Measurements from ENCODE around the gene CAV1.

Gene CAV1

DNA sequence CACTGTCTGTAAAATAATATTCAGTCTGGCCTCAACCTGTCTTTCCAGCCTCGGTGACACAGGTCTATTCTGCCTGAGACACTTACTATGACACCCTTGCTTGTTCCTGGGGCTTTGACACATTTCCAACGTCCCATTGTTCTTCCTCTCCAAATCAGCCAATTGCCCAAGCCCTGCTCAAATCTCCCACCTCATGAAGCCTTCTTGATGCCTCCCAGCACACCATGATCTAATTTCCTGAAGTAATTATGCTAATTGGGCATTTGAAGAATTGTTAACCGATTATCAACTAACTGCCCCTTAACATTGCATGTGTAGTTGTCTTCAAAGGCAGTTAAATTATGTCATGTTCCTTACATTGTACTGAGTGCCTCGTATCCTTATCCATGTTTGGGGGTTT lies 33.1 kb downstream of the CAV1 start:
- no peak for DNase-seq (ENCODE audit: low read depth, low spot score)

GRCh38 chr7:116560021-116560970 lies 35.5 kb downstream of the CAV1 start:
- no peak for DNase-seq (ENCODE audit: low read depth, low spot score)

- DNase-seq (ENCODE audit: low read depth, low spot score), result no peak
Measured at GRCh38 chr7:116561697-116562483, 37.1 kb downstream of the CAV1 start.

- no peak for DNase-seq (ENCODE audit: low read depth, low spot score)
Measured at GRCh38 chr7:116562529-116563121, 37.8 kb downstream of the CAV1 start.

- DNase-seq (ENCODE audit: low read depth, low spot score), result no peak
Measured at GRCh38 chr7:116565981-116566380, 41.1 kb downstream of the CAV1 start.

DNA sequence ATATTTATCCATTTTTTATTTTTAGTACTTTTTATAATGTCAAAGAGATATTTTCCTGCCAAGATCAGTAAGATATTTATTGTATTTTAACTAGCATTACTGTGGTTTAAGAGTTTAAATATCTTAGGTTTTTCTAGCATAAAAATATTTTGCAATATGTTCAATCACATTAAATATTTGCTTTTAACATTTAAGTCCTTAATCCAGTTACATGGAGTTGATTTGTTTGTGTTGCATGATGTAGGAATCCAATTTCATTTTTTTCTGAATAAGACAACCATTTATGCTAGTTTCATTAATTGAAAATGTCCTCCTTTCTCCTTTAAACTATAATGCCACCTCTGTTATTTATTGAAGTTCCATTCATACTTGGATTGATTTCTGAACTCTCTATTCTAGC lies 41.8 kb downstream of the CAV1 start:
- no peak for DNase-seq (ENCODE audit: low read depth, low spot score)

DNA sequence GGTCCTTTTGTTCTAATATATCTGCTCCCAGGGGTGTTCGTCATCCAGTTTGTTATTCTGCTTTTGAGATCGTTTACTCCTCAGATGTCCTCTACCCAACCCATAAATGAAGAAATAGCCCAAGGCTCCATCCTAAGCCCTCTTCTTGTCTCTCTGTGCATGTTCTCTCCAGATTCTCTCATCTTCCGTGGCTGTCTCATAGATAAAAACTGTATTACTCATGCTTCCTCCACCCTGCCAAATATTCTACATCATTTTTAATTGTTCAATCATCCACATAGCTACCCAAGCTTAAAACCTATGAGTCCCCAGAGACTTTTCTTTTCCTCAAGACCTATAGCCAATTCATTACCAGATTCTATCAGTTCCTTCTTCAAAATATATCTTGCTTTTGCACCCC lies 44.9 kb downstream of the CAV1 start:
- no peak for DNase-seq (ENCODE audit: low read depth, low spot score)

GRCh38 chr7:116570306-116570705 lies 45.5 kb downstream of the CAV1 start:
- DNase-seq (ENCODE audit: low read depth, low spot score), result no peak

- no peak for DNase-seq (ENCODE audit: low read depth, low spot score)
Measured at GRCh38 chr7:116571037-116571436, 46.2 kb downstream of the CAV1 start.

- no peak for DNase-seq (ENCODE audit: low read depth, low spot score)
Measured at GRCh38 chr7:116571552-116571951, 46.7 kb downstream of the CAV1 start.

DNA sequence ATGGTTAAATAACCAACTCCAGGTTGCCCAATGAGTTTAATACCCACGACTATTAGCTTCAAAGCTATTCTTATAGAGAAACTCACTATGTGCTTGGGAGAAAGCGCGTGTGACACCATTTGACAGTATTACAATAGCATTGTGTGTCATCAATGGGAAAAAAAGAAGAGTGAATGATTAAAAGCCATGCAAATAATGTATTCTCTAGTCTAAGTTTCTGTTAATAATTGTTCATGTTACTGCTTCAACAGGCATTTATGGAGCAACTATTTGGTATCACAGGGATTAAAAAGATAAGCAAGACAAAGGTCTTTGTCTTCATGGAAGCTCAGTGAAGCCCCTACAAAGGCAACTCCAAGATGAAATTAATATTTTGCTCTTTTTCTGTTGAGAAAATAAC lies 47.2 kb downstream of the CAV1 start:
- no peak for DNase-seq (ENCODE audit: low read depth, low spot score)

- DNase-seq (ENCODE audit: low read depth, low spot score), result no peak
Measured at GRCh38 chr7:116573541-116573940, 48.7 kb downstream of the CAV1 start.

GRCh38 chr7:116574025-116574822 lies 49.4 kb downstream of the CAV1 start:
- DNase-seq (ENCODE audit: low read depth, low spot score), result no peak

DNA sequence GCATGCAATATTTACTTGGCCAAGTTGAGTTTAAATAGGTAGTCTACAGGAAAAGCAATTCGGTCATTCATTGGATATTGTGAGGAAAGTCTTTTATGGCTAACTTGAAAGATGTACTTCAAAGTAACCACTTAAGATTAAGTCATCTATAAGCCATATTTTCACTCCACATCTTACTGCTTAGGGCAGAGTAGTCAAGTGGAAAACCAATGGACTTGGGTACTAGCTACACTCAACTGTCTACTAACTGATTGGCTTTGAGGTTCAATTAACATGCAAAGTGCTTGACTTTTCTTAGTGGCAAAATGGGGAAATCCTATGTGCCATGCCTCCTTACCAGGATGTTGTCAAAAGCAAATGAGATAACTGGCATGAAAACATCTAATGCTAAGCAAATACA lies 51.0 kb downstream of the CAV1 start:
- DNase-seq (ENCODE audit: low read depth, low spot score), result no peak

- DNase-seq (ENCODE audit: low read depth, low spot score), result no peak
Measured at GRCh38 chr7:116576350-116577319, 51.8 kb downstream of the CAV1 start.

- no peak for DNase-seq (ENCODE audit: low read depth, low spot score)
Measured at GRCh38 chr7:116577320-116577871, 52.6 kb downstream of the CAV1 start.

GRCh38 chr7:116578526-116578925 lies 53.7 kb downstream of the CAV1 start:
- no peak for DNase-seq (ENCODE audit: low read depth, low spot score)

- DNase-seq (ENCODE audit: low read depth, low spot score), result no peak
Measured at GRCh38 chr7:116579322-116579721, 54.5 kb downstream of the CAV1 start.

DNA sequence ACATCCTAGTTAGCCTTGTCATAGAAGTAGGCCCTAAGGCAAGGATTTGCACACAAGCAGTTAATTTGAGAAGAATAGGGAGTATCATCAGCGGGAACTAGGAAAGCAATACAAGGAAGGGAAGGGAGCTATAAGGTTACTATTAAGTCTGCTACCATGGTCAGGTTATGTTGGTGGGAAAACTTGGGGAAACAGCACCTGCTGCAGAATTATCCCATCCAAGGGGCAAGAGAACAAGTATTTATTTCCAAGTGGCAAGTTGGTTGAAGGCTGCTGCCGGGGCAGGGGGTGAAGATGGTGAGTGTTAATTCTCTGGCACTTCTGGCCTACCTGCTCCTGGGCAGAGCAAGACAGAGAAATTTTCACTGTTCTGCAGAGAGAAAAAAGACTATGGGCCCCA lies 55.0 kb downstream of the CAV1 start:
- DNase-seq (ENCODE audit: low read depth, low spot score), result no peak

- no peak for DNase-seq (ENCODE audit: low read depth, low spot score)
Measured at GRCh38 chr7:116582164-116582732, 57.4 kb downstream of the CAV1 start.

Measured in activated CD4-positive, CD25-positive, alpha-beta regulatory T cell treated with anti-CD3 and anti-CD28 coated beads, Interleukin-2, amount 50 U/mL, for 16 hours (primary cell).